CD4-positive, CD25-positive, alpha-beta regulatory T cell (primary cell): ENCODE measurements around the gene MRPL49. TPM values are rescaled to one million over a fixed set of nuclear protein-coding genes. Genes with fewer than 3 reads are reported as not detected.
"Not testable (repeated sequence)": the region's sequence is repeated elsewhere in the genome, so short reads cannot be mapped to it uniquely, and the experiment has no call there.

Source experiments
- ATAC-seq, 2 donors: fragments of 150-1000 bp; cut with Tn5 transposase; one replicate each; pipeline ENCODE4 v1.10.0; 2021; ENCODE audit warnings: low read depth in 2 of 2, moderate number of reproducible peaks in 2 of 2, moderate library complexity in 1 of 2
- DNase-seq, 3 donors: peaks; one replicate each; pipeline versions ENCODE4 v3.0.0 to v3.0.0-alpha.2; 2012 to 2022; ENCODE audit warnings: mixed read lengths in 1 of 3
- H3K27ac ChIP-seq: one replicate; pipeline ENCODE4 v1.7.0; 2013; ENCODE audit warnings: mild to moderate bottlenecking, low read length; ENCODE audit not compliant: insufficient read depth, poor library complexity, severe bottlenecking
- H3K27me3 ChIP-seq: one replicate; pipeline ENCODE4 v1.7.0; 2013; ENCODE audit warnings: low read length; ENCODE audit not compliant: control insufficient read depth, insufficient read depth
- H3K36me3 ChIP-seq: one replicate; pipeline ENCODE4 v1.7.0; 2013; ENCODE audit warnings: mild to moderate bottlenecking, low read length, moderate library complexity; ENCODE audit not compliant: control insufficient read depth, insufficient read depth
- H3K4me1 ChIP-seq: 2 replicates; pipeline ENCODE4 v1.7.0; 2013; ENCODE audit warnings: mild to moderate bottlenecking, low read length; ENCODE audit not compliant: insufficient read depth, control insufficient read depth, poor library complexity, severe bottlenecking
- H3K4me3 ChIP-seq: one replicate; pipeline ENCODE4 v1.7.0; 2013; ENCODE audit warnings: low read depth, mild to moderate bottlenecking, low read length, moderate library complexity
- H3K9me3 ChIP-seq, 2 experiments: 1 replicate in 1 of 2; 2 replicates in 1 of 2; pipeline ENCODE4 v1.7.0; 2013; ENCODE audit warnings: low read length in 2 of 2, mild to moderate bottlenecking in 1 of 2, moderate library complexity in 1 of 2; ENCODE audit not compliant: control insufficient read depth in 2 of 2
- H3K27ac Mint-ChIP-seq, 3 donors: one replicate each; pipeline ENCODE4 v1.8.0; 2020 to 2022; ENCODE audit warnings: mild to moderate bottlenecking in 3 of 3, mixed read lengths in 3 of 3, moderate library complexity in 2 of 3
- H3K27me3 Mint-ChIP-seq: one replicate; pipeline ENCODE4 v1.8.0; 2022; ENCODE audit warnings: mild to moderate bottlenecking, mixed read lengths
- H3K36me3 Mint-ChIP-seq: one replicate; pipeline ENCODE4 v1.8.0; 2020; ENCODE audit warnings: mixed read lengths
- H3K4me1 Mint-ChIP-seq, 4 donors: one replicate each; pipeline ENCODE4 v1.8.0; 2020 to 2022; ENCODE audit warnings: mixed read lengths in 4 of 4, mild to moderate bottlenecking in 1 of 4
- H3K4me3 Mint-ChIP-seq, 4 donors: one replicate each; pipeline ENCODE4 v1.8.0; 2020 to 2022; ENCODE audit warnings: mild to moderate bottlenecking in 4 of 4, mixed read lengths in 4 of 4, moderate library complexity in 3 of 4
- H3K9me3 Mint-ChIP-seq, 7 donors: one replicate each; pipeline ENCODE4 v1.8.0; 2020 to 2022; ENCODE audit warnings: mixed read lengths in 7 of 7, mild to moderate bottlenecking in 3 of 7, moderate library complexity in 2 of 7
- polyA plus RNA-seq, 4 donors: library from polyadenylated mRNA; unstranded; fragments of 300-500 nt; fragmentation: Illumina TruSeq; gene quantifications; one replicate each; pipeline ENCODE4 v1.2.3, GENCODE V29; 2021
- total RNA-seq: library from RNA; stranded (reverse); gene quantifications from one replicate; pipeline ENCODE4 v1.2.3, GENCODE V29; 2022

The MRPL49 gene
- total and polyA plus RNA-seq, 5 donors from 2014 or later = 47.7 to 125 (median 106) TPM

GRCh38 chr11:65172600-65172999 is 50.5 kb downstream of the MRPL49 start:
- Histone ChIP-seq H3K36me3 (no peaks in the 10 kb centered on the region), H3K4me3 (no peak overlapping the region), H3K27me3 (no peaks in the 10 kb centered on the region), H3K9me3 (no peaks in the 10 kb centered on the region), H3K4me1 (peaks cover 6% of the 10 kb centered on the region), H3K27ac (no peak overlapping the region)
- H3K4me1 Mint-ChIP-seq = peaks cover 0 to 10% (median 5%) of the 10 kb centered on the region in 4 donors
- H3K27me3 Mint-ChIP-seq = no peaks in the 10 kb centered on the region
- no peak overlapping the region for H3K27ac Mint-ChIP-seq
- H3K9me3 Mint-ChIP-seq = no peaks in the 10 kb centered on the region
- DNase-seq = no peak
- no peak for ATAC-seq
- H3K4me3 Mint-ChIP-seq = no peak overlapping the region
- no peaks in the 10 kb centered on the region for H3K36me3 Mint-ChIP-seq

- not testable (repeated sequence) for H3K4me3 Mint-ChIP-seq, H3K27me3 ChIP-seq, DNase-seq, H3K36me3 Mint-ChIP-seq, H3K27ac ChIP-seq, H3K27ac Mint-ChIP-seq, H3K4me1 ChIP-seq, H3K9me3 Mint-ChIP-seq, H3K27me3 Mint-ChIP-seq, H3K9me3 ChIP-seq, H3K4me3 ChIP-seq, H3K4me1 Mint-ChIP-seq, ATAC-seq, H3K36me3 ChIP-seq
These were observed 52.5 kb downstream of the MRPL49 start for GRCh38 chr11:65174571-65175010.

Other genes starting within 250 kb of the MRPL49 start
- gene EHD1, start 243.7 kb upstream of the MRPL49 start, total RNA-seq = 201 TPM
- 100 to 1,000 TPM; 180 to 223 (median 183) TPM for gene EHD1, start 243.7 kb upstream of the MRPL49 start, polyA plus RNA-seq
- gene ATG2A, start 205.1 kb upstream of the MRPL49 start, total RNA-seq = 234 TPM
- 1 to 10 TPM; 5.8 to 8.0 (median 6.4) TPM for gene ATG2A, start 205.1 kb upstream of the MRPL49 start, polyA plus RNA-seq
- 34.5 TPM for gene PPP2R5B, start 197.6 kb upstream of the MRPL49 start, total RNA-seq
- gene PPP2R5B, start 197.6 kb upstream of the MRPL49 start, polyA plus RNA-seq = 1 to 10 TPM; 3.6 to 4.9 (median 3.8) TPM
- gene GPHA2, start 186.4 kb upstream of the MRPL49 start, total RNA-seq = not detected
- gene GPHA2, start 186.4 kb upstream of the MRPL49 start, polyA plus RNA-seq = not detected
- gene MAJIN, start 150.2 kb upstream of the MRPL49 start, total RNA-seq = not detected
- gene MAJIN, start 150.2 kb upstream of the MRPL49 start, polyA plus RNA-seq = under 1 TPM in 3 of 4 donors, not detected in 1; 0.46 to 0.64 (median 0.51) TPM
- gene BATF2, start 125.3 kb upstream of the MRPL49 start, total RNA-seq = not detected
- not detected for gene BATF2, start 125.3 kb upstream of the MRPL49 start, polyA plus RNA-seq
- gene ARL2, start 108.2 kb upstream of the MRPL49 start, total RNA-seq = 16.5 TPM
- 10 to 100 TPM; 57.6 to 67.6 (median 66.1) TPM for gene ARL2, start 108.2 kb upstream of the MRPL49 start, polyA plus RNA-seq
- 17.4 TPM for gene SNX15, start 94.9 kb upstream of the MRPL49 start, total RNA-seq
- gene SNX15, start 94.9 kb upstream of the MRPL49 start, polyA plus RNA-seq = 10 to 100 TPM in 3 of 4 donors, 1 to 10 TPM in 1; 9.4 to 15.6 (median 11.1) TPM
- 4.2 TPM for gene SAC3D1, start 81.1 kb upstream of the MRPL49 start, total RNA-seq
- gene SAC3D1, start 81.1 kb upstream of the MRPL49 start, polyA plus RNA-seq = 10 to 100 TPM; 11.7 to 15.3 (median 13.4) TPM
- 16.4 TPM for gene NAALADL1, start 63.8 kb upstream of the MRPL49 start, total RNA-seq
- 10 to 100 TPM; 23.9 to 52.2 (median 32.3) TPM for gene NAALADL1, start 63.8 kb upstream of the MRPL49 start, polyA plus RNA-seq
- 1.7 TPM for gene CDCA5, start 38.3 kb upstream of the MRPL49 start, total RNA-seq
- 1 to 10 TPM in 3 of 4 donors, under 1 TPM in 1; 0.78 to 3.2 (median 1.6) TPM for gene CDCA5, start 38.3 kb upstream of the MRPL49 start, polyA plus RNA-seq
- gene ZFPL1, start 38.1 kb upstream of the MRPL49 start, total RNA-seq = 42.9 TPM
- gene ZFPL1, start 38.1 kb upstream of the MRPL49 start, polyA plus RNA-seq = 10 to 100 TPM; 27.0 to 33.2 (median 30.2) TPM
- 234 TPM for gene VPS51, start 26.1 kb upstream of the MRPL49 start, total RNA-seq
- gene VPS51, start 26.1 kb upstream of the MRPL49 start, polyA plus RNA-seq = 100 to 1,000 TPM in 1 of 4 donors, 10 to 100 TPM in 3; 84.2 to 109 (median 96.3) TPM
- 20.2 TPM for gene TM7SF2, start 10.4 kb upstream of the MRPL49 start, total RNA-seq
- 10 to 100 TPM in 2 of 4 donors, 1 to 10 TPM in 2; 8.0 to 11.1 (median 9.4) TPM for gene TM7SF2, start 10.4 kb upstream of the MRPL49 start, polyA plus RNA-seq
- gene ZNHIT2, start 4.6 kb upstream of the MRPL49 start, total RNA-seq = 6.0 TPM
- 10 to 100 TPM; 20.1 to 29.0 (median 22.7) TPM for gene ZNHIT2, start 4.6 kb upstream of the MRPL49 start, polyA plus RNA-seq
- gene FAU, start 187 bp upstream of the MRPL49 start, total RNA-seq = 1,172 TPM
- 1,000 to 10,000 TPM; 1,003 to 1,125 (median 1,056) TPM for gene FAU, start 187 bp upstream of the MRPL49 start, polyA plus RNA-seq
- 66.3 TPM for gene SYVN1, start 12.2 kb downstream of the MRPL49 start, total RNA-seq
- 10 to 100 TPM in 1 of 4 donors, 1 to 10 TPM in 3; 6.2 to 10.8 (median 7.3) TPM for gene SYVN1, start 12.2 kb downstream of the MRPL49 start, polyA plus RNA-seq
- gene SPDYC, start 47.9 kb downstream of the MRPL49 start, total RNA-seq = not detected
- gene SPDYC, start 47.9 kb downstream of the MRPL49 start, polyA plus RNA-seq = not detected
- 158 TPM for gene CAPN1, start 59.6 kb downstream of the MRPL49 start, total RNA-seq
- gene CAPN1, start 59.6 kb downstream of the MRPL49 start, polyA plus RNA-seq = 100 to 1,000 TPM in 2 of 4 donors, 10 to 100 TPM in 2; 91.2 to 148 (median 109) TPM
- gene POLA2, start 139.6 kb downstream of the MRPL49 start, total RNA-seq = 25.7 TPM
- gene POLA2, start 139.6 kb downstream of the MRPL49 start, polyA plus RNA-seq = 10 to 100 TPM in 3 of 4 donors, 1 to 10 TPM in 1; 8.3 to 13.4 (median 12.8) TPM
- 1.9 TPM for gene CDC42EP2, start 192.5 kb downstream of the MRPL49 start, total RNA-seq
- gene CDC42EP2, start 192.5 kb downstream of the MRPL49 start, polyA plus RNA-seq = not detected
- gene DPF2, start 211.5 kb downstream of the MRPL49 start, total RNA-seq = 67.0 TPM
- gene DPF2, start 211.5 kb downstream of the MRPL49 start, polyA plus RNA-seq = 10 to 100 TPM; 70.3 to 81.4 (median 74.9) TPM
- gene TIGD3, start 232.4 kb downstream of the MRPL49 start, total RNA-seq = 0.37 TPM
- gene TIGD3, start 232.4 kb downstream of the MRPL49 start, polyA plus RNA-seq = under 1 TPM; 0.19 to 0.90 (median 0.59) TPM